Neuronal stem cell (in vitro differentiated cells): ENCODE measurements around the gene CCDC92.
A peak's percentile ranks its signal among the peaks of the same experiment; 100 is the strongest.
"Not testable (repeated sequence)": the region's sequence is repeated elsewhere in the genome, so short reads cannot be mapped to it uniquely, and the experiment has no call there.

ENCODE experiments used
- DNase-seq: peaks from one replicate; pipeline ENCODE4 v3.0.0-alpha.2; 2013; ENCODE audit warnings: low spot score
- H2AFZ ChIP-seq: one replicate; pipeline ENCODE4 v1.6.1; 2013; ENCODE audit warnings: mild to moderate bottlenecking, low read length, inconsistent platforms
- H2AK5ac ChIP-seq: 2 replicates; pipeline ENCODE4 v1.6.1; 2013; ENCODE audit warnings: low read depth, mild to moderate bottlenecking, inconsistent platforms, low read length, moderate library complexity, mixed read lengths
- H2BK120ac ChIP-seq: 2 replicates; pipeline ENCODE4 v1.6.1; 2013; ENCODE audit warnings: low read depth, mild to moderate bottlenecking, inconsistent platforms, low read length, moderate library complexity, mixed read lengths
- H2BK12ac ChIP-seq: one replicate; pipeline ENCODE4 v1.6.1; 2013; ENCODE audit warnings: low read length, inconsistent platforms
- H2BK15ac ChIP-seq: 2 replicates; pipeline ENCODE4 v1.6.1; 2013; ENCODE audit warnings: mild to moderate bottlenecking, low read length, inconsistent platforms, mixed read lengths
- H2BK5ac ChIP-seq: one replicate; pipeline ENCODE4 v1.6.1; 2013; ENCODE audit warnings: inconsistent platforms, mild to moderate bottlenecking, low read length, moderate library complexity
- H3K14ac ChIP-seq: one replicate; pipeline ENCODE4 v1.6.1; 2013; ENCODE audit warnings: low read length, inconsistent platforms
- H3K18ac ChIP-seq: 2 replicates; pipeline ENCODE4 v1.6.1; 2013; ENCODE audit warnings: low read length, inconsistent platforms
- H3K23ac ChIP-seq: 2 replicates; pipeline ENCODE4 v1.6.1; 2013; ENCODE audit warnings: low read depth, mild to moderate bottlenecking, mixed read lengths, low read length, inconsistent platforms; ENCODE audit not compliant: poor library complexity
- H3K27ac ChIP-seq: replicated peaks from 3 replicates; pipeline ENCODE4 v1.5.1; 2013; ENCODE audit warnings: low read length, inconsistent platforms
- H3K27me3 ChIP-seq, 3 experiments: 2 replicates each; pipeline ENCODE4 v1.6.1; 2013; ENCODE audit warnings: low read length in 3 of 3, mild to moderate bottlenecking in 2 of 3, inconsistent platforms in 1 of 3, low read depth in 1 of 3, mixed read lengths in 1 of 3, moderate library complexity in 1 of 3; ENCODE audit not compliant: control insufficient read depth in 3 of 3, insufficient read depth in 3 of 3
- H3K36me3 ChIP-seq, 2 donors: replicated peaks in 1 of 2; 2 replicates each; pipeline ENCODE4 v1.6.1; 2013; ENCODE audit warnings: low read length in 2 of 2; ENCODE audit not compliant: control insufficient read depth in 2 of 2, insufficient read depth in 2 of 2
- H3K4ac ChIP-seq: 2 replicates; pipeline ENCODE4 v1.6.1; 2013; ENCODE audit warnings: inconsistent platforms, mild to moderate bottlenecking, low read length, moderate library complexity
- H3K4me1 ChIP-seq, 2 donors: 1 replicate in 1 of 2; 2 replicates in 1 of 2; pipeline ENCODE4 v1.6.1; 2013; ENCODE audit warnings: low read length in 2 of 2, low read depth in 1 of 2; ENCODE audit not compliant: control insufficient read depth in 2 of 2, insufficient read depth in 1 of 2
- H3K4me2 ChIP-seq: one replicate; pipeline ENCODE4 v1.6.1; 2013; ENCODE audit warnings: mild to moderate bottlenecking, low read length, inconsistent platforms; ENCODE audit not compliant: insufficient read depth, poor library complexity, severe bottlenecking
- H3K4me3 ChIP-seq, 2 donors: 2 replicates each; pipeline ENCODE4 v1.5.1; 2013; ENCODE audit warnings: low read length in 2 of 2, mild to moderate bottlenecking in 2 of 2, inconsistent platforms in 1 of 2, moderate library complexity in 1 of 2
- H3K79me1 ChIP-seq: one replicate; pipeline ENCODE4 v1.6.1; 2013; ENCODE audit warnings: low read depth, mild to moderate bottlenecking, inconsistent platforms, low read length, moderate library complexity
- H3K9ac ChIP-seq: one replicate; pipeline ENCODE4 v1.6.1; 2013; ENCODE audit warnings: mild to moderate bottlenecking, low read depth, low read length, inconsistent platforms; ENCODE audit not compliant: poor library complexity
- H3K9me3 ChIP-seq, 2 donors: replicated peaks in 1 of 2; 2 replicates each; pipeline versions ENCODE3 to v1.6.1; 2013; ENCODE audit warnings: low read length in 2 of 2, mild to moderate bottlenecking in 2 of 2, inconsistent platforms in 1 of 2, low read depth in 1 of 2, mixed read lengths in 1 of 2, moderate library complexity in 1 of 2; ENCODE audit not compliant: control insufficient read depth in 2 of 2, insufficient read depth in 1 of 2
- H4K8ac ChIP-seq: one replicate; pipeline ENCODE4 v1.6.1; 2013; ENCODE audit warnings: low read depth, mild to moderate bottlenecking, inconsistent platforms, low read length, moderate library complexity
- H4K91ac ChIP-seq: one replicate; pipeline ENCODE4 v1.6.1; 2013; ENCODE audit warnings: low read length, low read depth, mild to moderate bottlenecking, inconsistent platforms; ENCODE audit not compliant: poor library complexity
- WGBS, 2 donors: extraction: QIAGEN DNeasy Blood & Tissue Kit; methylation state at CpG; one replicate each; pipeline ENCODE4 v1.1.7; 2013; ENCODE audit warnings: missing lambda C conversion rate in 2 of 2, mixed read lengths in 1 of 2; ENCODE audit not compliant: insufficient read length in 2 of 2, insufficient replicate concordance in 1 of 2; ENCODE audit errors: extremely low coverage in 2 of 2; 5-methylcytosine and 5-hydroxymethylcytosine counted together

The CCDC92 gene

GRCh38 chr12:123912415-123913380 is 59.9 kb downstream of the CCDC92 start:
- H3K9ac ChIP-seq: no peak overlapping the region
- no peak overlapping the region for H4K8ac ChIP-seq
- H2AK5ac ChIP-seq: no peak overlapping the region
- H4K91ac ChIP-seq: no peak overlapping the region
- H2BK5ac ChIP-seq: no peak overlapping the region
- H2BK120ac ChIP-seq: no peak overlapping the region
- H3K36me3 ChIP-seq: no peaks in the 10 kb centered on the region
- no peak overlapping the region for H2AFZ ChIP-seq
- H2BK15ac ChIP-seq: no peak overlapping the region
- no peak overlapping the region for H3K4me3 ChIP-seq
- no peaks in the 10 kb centered on the region for H3K9me3 ChIP-seq
- no peak overlapping the region for H3K27ac ChIP-seq
- no peak overlapping the region for H3K18ac ChIP-seq
- H3K79me1 ChIP-seq: no peaks in the 10 kb centered on the region
- DNase-seq: no peak
- no peak overlapping the region for H3K14ac ChIP-seq
- H3K4me1 ChIP-seq: peaks cover 0 to 2% of the 10 kb centered on the region in 2 donors
- no peak overlapping the region for H3K23ac ChIP-seq
- no peak overlapping the region for H3K4ac ChIP-seq
- no peaks in the 10 kb centered on the region for H3K27me3 ChIP-seq
- no CpG with 5 or more reads among the region's 25 CpGs for WGBS, 2 donors
- H2BK12ac ChIP-seq: no peak overlapping the region
- no peak overlapping the region for H3K4me2 ChIP-seq

- not testable (repeated sequence) for H3K27me3 ChIP-seq, H2BK120ac ChIP-seq, H3K4me1 ChIP-seq, H3K4me3 ChIP-seq, H3K14ac ChIP-seq, H2BK12ac ChIP-seq, H3K4ac ChIP-seq, H2AFZ ChIP-seq, H4K91ac ChIP-seq, H2BK15ac ChIP-seq, H3K23ac ChIP-seq, H4K8ac ChIP-seq, H3K9me3 ChIP-seq, H2AK5ac ChIP-seq, H2BK5ac ChIP-seq, H3K4me2 ChIP-seq, H3K9ac ChIP-seq, H3K36me3 ChIP-seq, H3K27ac ChIP-seq, H3K18ac ChIP-seq, H3K79me1 ChIP-seq, DNase-seq
- no CpG with 5 or more reads among the region's 9 CpGs for WGBS, 2 donors
Measured at GRCh38 chr12:123911672-123912409, 60.8 kb downstream of the CCDC92 start.

- no peak overlapping the region for H3K23ac ChIP-seq
- no peak overlapping the region for H3K4me3 ChIP-seq
- H3K4me2 ChIP-seq: no peak overlapping the region
- H3K36me3 ChIP-seq: no peaks in the 10 kb centered on the region
- H3K4ac ChIP-seq: no peak overlapping the region
- no peak for DNase-seq
- no peak overlapping the region for H3K9ac ChIP-seq
- no peak overlapping the region for H3K18ac ChIP-seq
- no CpG with 5 or more reads among the region's 5 CpGs for WGBS, 2 donors
- no peak overlapping the region for H4K8ac ChIP-seq
- no peak overlapping the region for H2BK120ac ChIP-seq
- no peak overlapping the region for H3K14ac ChIP-seq
- H3K27ac ChIP-seq: no peak overlapping the region
- H3K27me3 ChIP-seq: no peaks in the 10 kb centered on the region
- peaks cover 8 to 9% of the 10 kb centered on the region in 2 donors for H3K4me1 ChIP-seq
- no peak overlapping the region for H4K91ac ChIP-seq
- H3K79me1 ChIP-seq: no peaks in the 10 kb centered on the region
- H2BK12ac ChIP-seq: no peak overlapping the region
- H2AFZ ChIP-seq: no peak overlapping the region
- no peak overlapping the region for H2BK15ac ChIP-seq
- H2AK5ac ChIP-seq: no peak overlapping the region
- H2BK5ac ChIP-seq: no peak overlapping the region
- no peaks in the 10 kb centered on the region for H3K9me3 ChIP-seq
Measured at GRCh38 chr12:123910761-123911193, 61.9 kb downstream of the CCDC92 start.

GRCh38 chr12:123910057-123910456 is 62.6 kb downstream of the CCDC92 start:
- no peak overlapping the region for H2BK15ac ChIP-seq
- H3K27ac ChIP-seq: no peak overlapping the region
- H4K8ac ChIP-seq: no peak overlapping the region
- no peak overlapping the region for H3K4me2 ChIP-seq
- H3K18ac ChIP-seq: no peak overlapping the region
- peaks cover 8 to 9% of the 10 kb centered on the region in 2 donors for H3K4me1 ChIP-seq
- no peaks in the 10 kb centered on the region for H3K36me3 ChIP-seq
- H2BK12ac ChIP-seq: no peak overlapping the region
- H3K23ac ChIP-seq: no peak overlapping the region
- H3K4me3 ChIP-seq: peak overlapping the region in 1 of 2 donors; percentile 51
- H3K79me1 ChIP-seq: no peaks in the 10 kb centered on the region
- H2AFZ ChIP-seq: no peak overlapping the region
- H2BK5ac ChIP-seq: no peak overlapping the region
- WGBS, 2 donors: no CpG with 5 or more reads among the region's 8 CpGs
- H3K9ac ChIP-seq: no peak overlapping the region
- H3K27me3 ChIP-seq: no peaks in the 10 kb centered on the region
- no peak overlapping the region for H3K4ac ChIP-seq
- no peak for DNase-seq
- H2BK120ac ChIP-seq: no peak overlapping the region
- H2AK5ac ChIP-seq: no peak overlapping the region
- no peak overlapping the region for H3K14ac ChIP-seq
- no peaks in the 10 kb centered on the region for H3K9me3 ChIP-seq
- no peak overlapping the region for H4K91ac ChIP-seq
